SJCRH30 (cell line): Measurements from ENCODE around the gene SLC5A2. TPM values are rescaled to one million over a fixed set of nuclear protein-coding genes. Genes with fewer than 3 reads are reported as not detected.
"Not testable (repeated sequence)": the region's sequence is repeated elsewhere in the genome, so short reads cannot be mapped to it uniquely, and the experiment has no call there.

Experiments used
- DNase-seq, 2 experiments: peaks; one replicate each; pipeline ENCODE4 v3.0.0-alpha.2; 2015 to 2020
- H3K27ac ChIP-seq: fragments of 250-450 bp; sonication (Bioruptor Pico); 2 replicates; pipeline ENCODE4 v1.5.1; 2020; ENCODE audit warnings: mild to moderate bottlenecking, moderate library complexity
- H3K27me3 ChIP-seq: fragments of 250-450 bp; sonication (Bioruptor Pico); 2 replicates; pipeline ENCODE4 v1.5.1; 2020; ENCODE audit warnings: mild to moderate bottlenecking, moderate library complexity
- H3K36me3 ChIP-seq: fragments of 250-450 bp; sonication (Bioruptor Pico); 2 replicates; pipeline ENCODE4 v1.5.1; 2020; ENCODE audit warnings: mild to moderate bottlenecking, moderate library complexity
- H3K4me1 ChIP-seq: fragments of 250-450 bp; sonication (Bioruptor Pico); 2 replicates; pipeline ENCODE4 v1.5.1; 2020; ENCODE audit warnings: mild to moderate bottlenecking, moderate library complexity
- H3K4me3 ChIP-seq: fragments of 250-450 bp; sonication (Bioruptor Pico); 2 replicates; pipeline ENCODE4 v1.5.1; 2020; ENCODE audit warnings: mild to moderate bottlenecking, moderate library complexity
- H3K9me3 ChIP-seq: fragments of 250-450 bp; sonication (Bioruptor Pico); replicated peaks from 2 replicates; pipeline ENCODE4 v1.5.1; 2020; ENCODE audit warnings: mild to moderate bottlenecking, moderate library complexity
- total RNA-seq: library from RNA; depleted of rRNA; stranded (reverse); fragments of >200 nt; shearing (Covaris generic); gene quantifications from 2 replicates; pipeline ENCODE4 v1.2.3, GENCODE V29; 2014; rRNA removed

The SLC5A2 gene
- total RNA-seq = 0.04 TPM in 1 of 2 replicates, not detected in the other

GRCh38 chr16:31483081-31483480 is at the start of gene SLC5A2:
Gene SLC5A2, plus strand, starts transcription at chr16:31483123. Its CDS starts 14 bp downstream, at chr16:31483137.
- Histone ChIP-seq H3K27me3 (no peaks in the 10 kb centered on the region), H3K4me1 (peaks cover 7% of the 10 kb centered on the region; the same call in 1 of the 2 replicates), H3K4me3 (no peak within 1 kb of the TSS), H3K9me3 (no peaks in the 10 kb centered on the region), H3K27ac (no peak within 1 kb of the TSS), H3K36me3 (no peaks in the 10 kb centered on the region; the same call in 1 of the 2 replicates)
- DNase-seq = no peak

- Histone ChIP-seq H3K4me3 (no peak overlapping the region), H3K36me3 (no peaks in the 10 kb centered on the region), H3K27me3 (no peaks in the 10 kb centered on the region; the same call in 1 of the 2 replicates), H3K9me3 (no peaks in the 10 kb centered on the region), H3K27ac (no peak overlapping the region), H3K4me1 (no peaks in the 10 kb centered on the region)
- no peak for DNase-seq
These were observed 47.3 kb upstream of the SLC5A2 start for GRCh38 chr16:31435341-31436220.

GRCh38 chr16:31436221-31437045 is 46.5 kb upstream of the SLC5A2 start:
- no peak for DNase-seq
- Histone ChIP-seq H3K4me3 (no peak overlapping the region), H3K27ac (no peak overlapping the region), H3K4me1 (no peaks in the 10 kb centered on the region), H3K36me3 (no peaks in the 10 kb centered on the region), H3K27me3 (no peaks in the 10 kb centered on the region; the same call in 1 of the 2 replicates), H3K9me3 (no peaks in the 10 kb centered on the region)

GRCh38 chr16:31438414-31438813 is 44.5 kb upstream of the SLC5A2 start:
- H3K4me3 ChIP-seq = no peak overlapping the region
- no peak overlapping the region for H3K27ac ChIP-seq
- no peaks in the 10 kb centered on the region; the same call in 1 of the 2 replicates for H3K27me3 ChIP-seq
- no peaks in the 10 kb centered on the region for H3K36me3 ChIP-seq
- no peak for DNase-seq
- no peaks in the 10 kb centered on the region for H3K9me3 ChIP-seq
- no peaks in the 10 kb centered on the region for H3K4me1 ChIP-seq

GRCh38 chr16:31439023-31439422 is 43.9 kb upstream of the SLC5A2 start:
- not testable (repeated sequence) for H3K27ac ChIP-seq, H3K27me3 ChIP-seq, DNase-seq, H3K4me3 ChIP-seq, H3K36me3 ChIP-seq, H3K9me3 ChIP-seq, H3K4me1 ChIP-seq

GRCh38 chr16:31439519-31439918 is 43.4 kb upstream of the SLC5A2 start:
- no peak overlapping the region for H3K27ac ChIP-seq
- H3K27me3 ChIP-seq = no peaks in the 10 kb centered on the region; the same call in 1 of the 2 replicates
- no peaks in the 10 kb centered on the region for H3K36me3 ChIP-seq
- H3K9me3 ChIP-seq = no peaks in the 10 kb centered on the region
- no peaks in the 10 kb centered on the region for H3K4me1 ChIP-seq
- no peak for DNase-seq
- H3K4me3 ChIP-seq = no peak overlapping the region

GRCh38 chr16:31440516-31441184 is 42.3 kb upstream of the SLC5A2 start:
- H3K4me1 ChIP-seq = no peaks in the 10 kb centered on the region
- H3K27ac ChIP-seq = no peak overlapping the region
- no peaks in the 10 kb centered on the region for H3K9me3 ChIP-seq
- H3K36me3 ChIP-seq = no peaks in the 10 kb centered on the region
- H3K4me3 ChIP-seq = no peak overlapping the region
- DNase-seq = peak in 1 of 2 experiments; percentile 25
- H3K27me3 ChIP-seq = no peaks in the 10 kb centered on the region; the same call in 1 of the 2 replicates

- Histone ChIP-seq H3K27me3 (no peaks in the 10 kb centered on the region; the same call in 1 of the 2 replicates), H3K4me1 (no peaks in the 10 kb centered on the region), H3K4me3 (peak overlapping the region; percentile 63), H3K27ac (no peak overlapping the region), H3K36me3 (no peaks in the 10 kb centered on the region), H3K9me3 (no peaks in the 10 kb centered on the region)
- no peak for DNase-seq
These were observed 41.0 kb upstream of the SLC5A2 start for GRCh38 chr16:31441956-31442355.

GRCh38 chr16:31445931-31446330 is 37.0 kb upstream of the SLC5A2 start:
- not testable (repeated sequence) for H3K36me3 ChIP-seq, H3K9me3 ChIP-seq, H3K4me3 ChIP-seq, H3K4me1 ChIP-seq, H3K27ac ChIP-seq, DNase-seq, H3K27me3 ChIP-seq

- Histone ChIP-seq H3K4me3 (no peak overlapping the region), H3K9me3 (no peaks in the 10 kb centered on the region), H3K27me3 (no peaks in the 10 kb centered on the region), H3K4me1 (no peaks in the 10 kb centered on the region), H3K27ac (no peak overlapping the region), H3K36me3 (no peaks in the 10 kb centered on the region)
- no peak for DNase-seq
These were observed 31.7 kb upstream of the SLC5A2 start for GRCh38 chr16:31451201-31451600.

- H3K27me3 ChIP-seq = no peaks in the 10 kb centered on the region
- H3K27ac ChIP-seq = no peak overlapping the region
- no peaks in the 10 kb centered on the region for H3K9me3 ChIP-seq
- H3K4me1 ChIP-seq = no peaks in the 10 kb centered on the region
- peak; percentile 47 to 61 for DNase-seq
- H3K4me3 ChIP-seq = no peak overlapping the region
- no peaks in the 10 kb centered on the region for H3K36me3 ChIP-seq
These were observed 31.1 kb upstream of the SLC5A2 start for GRCh38 chr16:31451681-31452351.

- H3K4me1 ChIP-seq = no peaks in the 10 kb centered on the region
These were observed 30.3 kb upstream of the SLC5A2 start for GRCh38 chr16:31452631-31453106.

GRCh38 chr16:31453255-31454204 is 29.4 kb upstream of the SLC5A2 start:
- no peaks in the 10 kb centered on the region for H3K9me3 ChIP-seq
- H3K4me3 ChIP-seq = no peak overlapping the region
- no peaks in the 10 kb centered on the region for H3K4me1 ChIP-seq
- H3K27me3 ChIP-seq = no peaks in the 10 kb centered on the region
- H3K36me3 ChIP-seq = no peaks in the 10 kb centered on the region
- H3K27ac ChIP-seq = no peak overlapping the region
- no peak for DNase-seq

More at GRCh38 chr16:31452631-31453106, 30.3 kb upstream of the SLC5A2 start:
- no peak for DNase-seq
- no peaks in the 10 kb centered on the region for H3K36me3 ChIP-seq
- no peaks in the 10 kb centered on the region for H3K9me3 ChIP-seq
- H3K4me3 ChIP-seq = no peak overlapping the region
- H3K27ac ChIP-seq = no peak overlapping the region
- H3K27me3 ChIP-seq = no peaks in the 10 kb centered on the region
